ENCODE measurements around the gene NIPBL. TPM values are rescaled to one million over a fixed set of nuclear protein-coding genes. Genes with fewer than 3 reads are reported as not detected.

NIPBL gene
- total RNA-seq, 1 experiment from 2014 or later: 48.3 TPM

DNA sequence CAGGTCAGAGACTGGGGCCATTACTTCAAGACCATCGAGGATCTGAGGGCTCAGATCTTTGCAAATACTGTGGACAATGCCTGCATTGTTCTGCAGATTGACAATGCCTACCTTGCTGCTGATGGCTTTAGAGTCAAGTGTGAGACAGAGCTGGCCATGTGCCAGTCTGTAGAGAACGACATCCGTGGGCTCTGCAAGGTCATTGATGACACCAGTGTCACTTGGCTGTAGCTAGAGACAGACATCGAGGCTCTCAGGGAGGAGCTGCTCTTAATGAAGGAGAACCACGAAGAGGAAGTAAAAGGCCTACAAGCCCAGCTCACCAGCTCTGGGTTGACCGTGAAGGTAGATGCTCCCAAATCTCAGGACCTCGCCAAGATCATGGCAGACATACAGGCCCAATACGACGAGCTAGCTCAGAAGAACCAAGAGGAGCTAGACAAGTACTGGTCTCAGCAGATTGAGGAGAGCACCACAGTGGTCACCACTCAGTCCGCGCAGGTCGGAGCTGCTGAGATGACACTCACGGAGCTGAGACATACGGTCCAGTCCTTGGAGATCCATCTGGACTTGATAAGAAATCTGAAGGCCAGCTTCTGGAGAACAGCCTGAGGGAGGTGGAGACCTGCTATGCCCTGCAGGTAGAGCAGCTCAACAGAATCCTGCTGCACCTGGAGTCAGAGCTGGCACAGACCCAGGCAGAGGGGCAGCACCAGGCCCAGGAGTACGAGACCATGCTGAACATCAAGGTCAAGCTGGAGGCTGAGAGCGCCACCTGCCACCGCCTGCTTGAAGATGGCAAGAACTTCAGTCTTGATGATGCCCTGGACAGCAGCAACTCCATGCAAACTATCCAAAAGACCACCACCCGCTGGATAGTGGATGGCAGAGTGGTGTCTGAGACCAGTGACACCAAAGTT lies 9.3 kb downstream of the NIPBL start:
- no peaks in the 10 kb centered on the region for H3K27me3 Mint-ChIP-seq (ENCODE audit: low read depth)
- H3K36me3 Mint-ChIP-seq: peaks cover 9% of the 10 kb centered on the region
- ATAC-seq (no peak), DNase-seq (ENCODE audit: low spot score) (no peak)
- ChIA-PET POLR2A (no interaction called here), CTCF (interaction anchor here (1.4 to 1.5 kb wide), 2 partner anchors 15 to 146 kb away, joined by 3 read pairs; no protein-coding TSS in a partner anchor)
- peaks cover 6% of the 10 kb centered on the region for H3K9me3 Mint-ChIP-seq
- TF ChIP-seq ZNF121 (CRISPR knock-in tag; IDR thresholded peaks at IDR 0.05): no peak
- TF ChIP-seq ZNF423 (CRISPR knock-in tag; IDR thresholded peaks at IDR 0.05): no peak
- TF ChIP-seq RELA (CRISPR knock-in tag; IDR thresholded peaks at IDR 0.05; ENCODE audit: borderline replicate concordance): no peak
- TF ChIP-seq ZNF317 (CRISPR knock-in tag; IDR thresholded peaks at IDR 0.05; ENCODE audit: borderline replicate concordance, low read depth): no peak
- TF ChIP-seq, protein P1, sequence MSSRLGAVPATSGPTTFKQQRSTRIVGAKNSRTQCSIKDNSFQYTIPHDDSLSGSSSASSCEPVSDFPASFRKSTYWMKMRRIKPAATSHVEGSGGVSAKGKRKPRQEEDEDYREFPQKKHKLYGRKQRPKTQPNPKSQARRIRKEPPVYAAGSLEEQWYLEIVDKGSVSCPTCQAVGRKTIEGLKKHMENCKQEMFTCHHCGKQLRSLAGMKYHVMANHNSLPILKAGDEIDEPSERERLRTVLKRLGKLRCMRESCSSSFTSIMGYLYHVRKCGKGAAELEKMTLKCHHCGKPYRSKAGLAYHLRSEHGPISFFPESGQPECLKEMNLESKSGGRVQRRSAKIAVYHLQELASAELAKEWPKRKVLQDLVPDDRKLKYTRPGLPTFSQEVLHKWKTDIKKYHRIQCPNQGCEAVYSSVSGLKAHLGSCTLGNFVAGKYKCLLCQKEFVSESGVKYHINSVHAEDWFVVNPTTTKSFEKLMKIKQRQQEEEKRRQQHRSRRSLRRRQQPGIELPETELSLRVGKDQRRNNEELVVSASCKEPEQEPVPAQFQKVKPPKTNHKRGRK (CRISPR knock-in tag; IDR thresholded peaks at IDR 0.05; ENCODE audit: borderline replicate concordance): no peak
- TF ChIP-seq, protein P2, sequence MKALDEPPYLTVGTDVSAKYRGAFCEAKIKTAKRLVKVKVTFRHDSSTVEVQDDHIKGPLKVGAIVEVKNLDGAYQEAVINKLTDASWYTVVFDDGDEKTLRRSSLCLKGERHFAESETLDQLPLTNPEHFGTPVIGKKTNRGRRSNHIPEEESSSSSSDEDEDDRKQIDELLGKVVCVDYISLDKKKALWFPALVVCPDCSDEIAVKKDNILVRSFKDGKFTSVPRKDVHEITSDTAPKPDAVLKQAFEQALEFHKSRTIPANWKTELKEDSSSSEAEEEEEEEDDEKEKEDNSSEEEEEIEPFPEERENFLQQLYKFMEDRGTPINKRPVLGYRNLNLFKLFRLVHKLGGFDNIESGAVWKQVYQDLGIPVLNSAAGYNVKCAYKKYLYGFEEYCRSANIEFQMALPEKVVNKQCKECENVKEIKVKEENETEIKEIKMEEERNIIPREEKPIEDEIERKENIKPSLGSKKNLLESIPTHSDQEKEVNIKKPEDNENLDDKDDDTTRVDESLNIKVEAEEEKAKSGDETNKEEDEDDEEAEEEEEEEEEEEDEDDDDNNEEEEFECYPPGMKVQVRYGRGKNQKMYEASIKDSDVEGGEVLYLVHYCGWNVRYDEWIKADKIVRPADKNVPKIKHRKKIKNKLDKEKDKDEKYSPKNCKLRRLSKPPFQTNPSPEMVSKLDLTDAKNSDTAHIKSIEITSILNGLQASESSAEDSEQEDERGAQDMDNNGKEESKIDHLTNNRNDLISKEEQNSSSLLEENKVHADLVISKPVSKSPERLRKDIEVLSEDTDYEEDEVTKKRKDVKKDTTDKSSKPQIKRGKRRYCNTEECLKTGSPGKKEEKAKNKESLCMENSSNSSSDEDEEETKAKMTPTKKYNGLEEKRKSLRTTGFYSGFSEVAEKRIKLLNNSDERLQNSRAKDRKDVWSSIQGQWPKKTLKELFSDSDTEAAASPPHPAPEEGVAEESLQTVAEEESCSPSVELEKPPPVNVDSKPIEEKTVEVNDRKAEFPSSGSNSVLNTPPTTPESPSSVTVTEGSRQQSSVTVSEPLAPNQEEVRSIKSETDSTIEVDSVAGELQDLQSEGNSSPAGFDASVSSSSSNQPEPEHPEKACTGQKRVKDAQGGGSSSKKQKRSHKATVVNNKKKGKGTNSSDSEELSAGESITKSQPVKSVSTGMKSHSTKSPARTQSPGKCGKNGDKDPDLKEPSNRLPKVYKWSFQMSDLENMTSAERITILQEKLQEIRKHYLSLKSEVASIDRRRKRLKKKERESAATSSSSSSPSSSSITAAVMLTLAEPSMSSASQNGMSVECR (CRISPR knock-in tag; IDR thresholded peaks at IDR 0.05; ENCODE audit: borderline replicate concordance): no peak
- TF ChIP-seq MLX (CRISPR knock-in tag; IDR thresholded peaks at IDR 0.05): no peak
- no peak for TF ChIP-seq GABPB1 (CRISPR knock-in tag; IDR thresholded peaks at IDR 0.05)
- H3K4me3 Mint-ChIP-seq: no peak overlapping the region
- no peak overlapping the region for H3K27ac Mint-ChIP-seq
- peaks cover 42% of the 10 kb centered on the region for H3K4me1 Mint-ChIP-seq

- Mint-ChIP-seq H3K27me3 (ENCODE audit: low read depth) (no peaks in the 10 kb centered on the region), H3K9me3 (peaks cover 12% of the 10 kb centered on the region), H3K36me3 (peaks cover 15% of the 10 kb centered on the region), H3K27ac (no peak overlapping the region; the same call in 1 of the 2 replicates), H3K4me3 (no peak overlapping the region), H3K4me1 (peaks cover 34% of the 10 kb centered on the region)
- no peak for DNase-seq (ENCODE audit: low spot score)
- ChIA-PET CTCF (interaction anchor here (1.4 kb wide), 1 partner anchor 147 kb away, joined by 3 read pairs; no protein-coding TSS in a partner anchor), POLR2A (no interaction called here)
- TF ChIP-seq ZNF396 (CRISPR knock-in tag; IDR thresholded peaks at IDR 0.05; ENCODE audit: borderline replicate concordance): no peak
- ATAC-seq: no peak
Observed at GRCh38 chr5:36886791-36887190, 10.2 kb downstream of the NIPBL start.

DNA sequence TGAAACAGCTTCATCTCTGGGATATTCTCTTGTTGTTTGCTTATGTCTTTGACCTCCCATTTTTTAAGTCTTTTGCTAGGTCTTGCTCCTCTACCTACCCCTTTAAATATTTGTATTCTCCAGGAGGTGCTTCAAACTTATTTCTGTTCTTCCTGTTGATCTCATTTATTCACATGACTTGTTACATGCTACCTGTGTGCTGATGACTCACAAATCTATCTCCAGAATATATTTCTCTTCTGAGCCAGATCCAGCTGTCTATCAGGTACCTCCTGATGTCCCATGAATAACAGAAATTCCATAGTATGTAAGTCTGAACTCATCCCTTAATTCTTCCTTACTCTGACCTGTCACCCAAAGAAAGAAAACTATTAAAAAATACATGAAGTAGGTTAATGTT lies 11.0 kb downstream of the NIPBL start:
- peaks cover 20% of the 10 kb centered on the region for H3K36me3 Mint-ChIP-seq
- no peaks in the 10 kb centered on the region for H3K27me3 Mint-ChIP-seq (ENCODE audit: low read depth)
- ChIA-PET CTCF (no interaction called here), POLR2A (no interaction called here)
- no peak overlapping the region for H3K4me3 Mint-ChIP-seq
- H3K4me1 Mint-ChIP-seq: peaks cover 27% of the 10 kb centered on the region
- peaks cover 16% of the 10 kb centered on the region for H3K9me3 Mint-ChIP-seq
- DNase-seq (ENCODE audit: low spot score): no peak
- ATAC-seq: no peak
- no peak overlapping the region; the same call in 1 of the 2 replicates for H3K27ac Mint-ChIP-seq
- TF ChIP-seq NR2C2 (CRISPR knock-in tag; IDR thresholded peaks at IDR 0.05) (no peak), ZNF232 (CRISPR knock-in tag; IDR thresholded peaks at IDR 0.05) (no peak), GRHL2 (CRISPR knock-in tag; IDR thresholded peaks at IDR 0.05; ENCODE audit: insufficient replicate concordance, severe bottlenecking) (no peak), ZNF423 (CRISPR knock-in tag; IDR thresholded peaks at IDR 0.05) (no peak), ZNF671 (CRISPR knock-in tag; IDR thresholded peaks at IDR 0.05) (no peak), ETV6 (CRISPR knock-in tag; IDR thresholded peaks at IDR 0.05) (no peak), JAZF1 (CRISPR knock-in tag; IDR thresholded peaks at IDR 0.05) (no peak), NR3C1 (CRISPR knock-in tag; conservative IDR thresholded peaks at IDR 0.05; ENCODE audit: low read depth) (no peak)
- TF ChIP-seq, protein P3, sequence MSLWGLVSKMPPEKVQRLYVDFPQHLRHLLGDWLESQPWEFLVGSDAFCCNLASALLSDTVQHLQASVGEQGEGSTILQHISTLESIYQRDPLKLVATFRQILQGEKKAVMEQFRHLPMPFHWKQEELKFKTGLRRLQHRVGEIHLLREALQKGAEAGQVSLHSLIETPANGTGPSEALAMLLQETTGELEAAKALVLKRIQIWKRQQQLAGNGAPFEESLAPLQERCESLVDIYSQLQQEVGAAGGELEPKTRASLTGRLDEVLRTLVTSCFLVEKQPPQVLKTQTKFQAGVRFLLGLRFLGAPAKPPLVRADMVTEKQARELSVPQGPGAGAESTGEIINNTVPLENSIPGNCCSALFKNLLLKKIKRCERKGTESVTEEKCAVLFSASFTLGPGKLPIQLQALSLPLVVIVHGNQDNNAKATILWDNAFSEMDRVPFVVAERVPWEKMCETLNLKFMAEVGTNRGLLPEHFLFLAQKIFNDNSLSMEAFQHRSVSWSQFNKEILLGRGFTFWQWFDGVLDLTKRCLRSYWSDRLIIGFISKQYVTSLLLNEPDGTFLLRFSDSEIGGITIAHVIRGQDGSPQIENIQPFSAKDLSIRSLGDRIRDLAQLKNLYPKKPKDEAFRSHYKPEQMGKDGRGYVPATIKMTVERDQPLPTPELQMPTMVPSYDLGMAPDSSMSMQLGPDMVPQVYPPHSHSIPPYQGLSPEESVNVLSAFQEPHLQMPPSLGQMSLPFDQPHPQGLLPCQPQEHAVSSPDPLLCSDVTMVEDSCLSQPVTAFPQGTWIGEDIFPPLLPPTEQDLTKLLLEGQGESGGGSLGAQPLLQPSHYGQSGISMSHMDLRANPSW (CRISPR knock-in tag; conservative IDR thresholded peaks at IDR 0.05; ENCODE audit: low read depth): no peak
- TF ChIP-seq, protein P1 (CRISPR knock-in tag; IDR thresholded peaks at IDR 0.05; ENCODE audit: borderline replicate concordance): no peak
- TF ChIP-seq, protein P4, sequence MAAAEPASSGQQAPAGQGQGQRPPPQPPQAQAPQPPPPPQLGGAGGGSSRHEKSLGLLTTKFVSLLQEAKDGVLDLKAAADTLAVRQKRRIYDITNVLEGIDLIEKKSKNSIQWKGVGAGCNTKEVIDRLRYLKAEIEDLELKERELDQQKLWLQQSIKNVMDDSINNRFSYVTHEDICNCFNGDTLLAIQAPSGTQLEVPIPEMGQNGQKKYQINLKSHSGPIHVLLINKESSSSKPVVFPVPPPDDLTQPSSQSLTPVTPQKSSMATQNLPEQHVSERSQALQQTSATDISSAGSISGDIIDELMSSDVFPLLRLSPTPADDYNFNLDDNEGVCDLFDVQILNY (CRISPR knock-in tag; IDR thresholded peaks at IDR 0.05): no peak

Data from WTC11 (cell line).